PC-3 (cell line): ENCODE results near the gene VAV3.

Experiments used
- EZH2 ChIP-seq: fragments of 300-600 bp; sonication (generic); IDR thresholded peaks from one replicate; pipeline ENCODE4 v1.6.1; 2017; ENCODE audit warnings: antibody characterized with exemption, mild to moderate bottlenecking, low read length; ENCODE audit not compliant: unreplicated experiment
- EZH2phosphoT487 ChIP-seq: fragments of 300-600 bp; sonication (generic); IDR thresholded peaks from 2 replicates; pipeline ENCODE4 v1.6.1; 2018; ENCODE audit warnings: mild to moderate bottlenecking, antibody characterized with exemption, low read length, borderline replicate concordance
- TF ChIP-seq, protein P1 (sequence below): fragments of 300-600 bp; sonication (generic); conservative IDR thresholded peaks from 2 replicates; pipeline ENCODE4 v1.5.1; 2017; ENCODE audit warnings: antibody characterized with exemption, low read depth, mild to moderate bottlenecking, low read length

GRCh38 chr1:107838056-107838455, 126.9 kb downstream of the VAV3 start:
- TF ChIP-seq, protein P1, sequence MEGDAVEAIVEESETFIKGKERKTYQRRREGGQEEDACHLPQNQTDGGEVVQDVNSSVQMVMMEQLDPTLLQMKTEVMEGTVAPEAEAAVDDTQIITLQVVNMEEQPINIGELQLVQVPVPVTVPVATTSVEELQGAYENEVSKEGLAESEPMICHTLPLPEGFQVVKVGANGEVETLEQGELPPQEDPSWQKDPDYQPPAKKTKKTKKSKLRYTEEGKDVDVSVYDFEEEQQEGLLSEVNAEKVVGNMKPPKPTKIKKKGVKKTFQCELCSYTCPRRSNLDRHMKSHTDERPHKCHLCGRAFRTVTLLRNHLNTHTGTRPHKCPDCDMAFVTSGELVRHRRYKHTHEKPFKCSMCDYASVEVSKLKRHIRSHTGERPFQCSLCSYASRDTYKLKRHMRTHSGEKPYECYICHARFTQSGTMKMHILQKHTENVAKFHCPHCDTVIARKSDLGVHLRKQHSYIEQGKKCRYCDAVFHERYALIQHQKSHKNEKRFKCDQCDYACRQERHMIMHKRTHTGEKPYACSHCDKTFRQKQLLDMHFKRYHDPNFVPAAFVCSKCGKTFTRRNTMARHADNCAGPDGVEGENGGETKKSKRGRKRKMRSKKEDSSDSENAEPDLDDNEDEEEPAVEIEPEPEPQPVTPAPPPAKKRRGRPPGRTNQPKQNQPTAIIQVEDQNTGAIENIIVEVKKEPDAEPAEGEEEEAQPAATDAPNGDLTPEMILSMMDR, result no peak
- TF ChIP-seq EZH2phosphoT487, result no peak
- TF ChIP-seq EZH2, result no peak
